Prostate gland (tissue), 2 donors: Measurements from ENCODE around the gene SLC38A11.

Source experiments
- CTCF ChIP-seq, 4 experiments: fragments of 200-600 bp in 2 of 4; fragments of 450-650 bp in 2 of 4; sonication (generic) in 2 of 4; IDR thresholded peaks; 1 replicate in 3 of 4; 2 replicates in 1 of 4; pipeline ENCODE4 v1.5.1; 2016 to 2019; ENCODE audit warnings: antibody characterized with exemption in 4 of 4, mild to moderate bottlenecking in 2 of 4, moderate library complexity in 2 of 4
- POLR2A ChIP-seq: fragments of 450-650 bp; IDR thresholded peaks from one replicate; pipeline ENCODE4 v1.6.1; 2016; ENCODE audit warnings: antibody characterized with exemption, mild to moderate bottlenecking
- POLR2AphosphoS5 ChIP-seq: sonication (generic); formaldehyde crosslinking; IDR thresholded peaks from one replicate; pipeline ENCODE4 v1.6.1; 2017; ENCODE audit warnings: antibody characterized with exemption

GRCh38 chr2:164954954-164955701 is at the start of gene SLC38A11:
- TF ChIP-seq CTCF (IDR thresholded peaks at IDR 0.05) (peak in 1 of 4 experiments; percentile 8), POLR2A (no peak), POLR2AphosphoS5 (no peak)
